ENCODE data around the gene SDK1.

SDK1 gene

GRCh38 chr7:3712841-3713240, 411.8 kb downstream of the SDK1 start:
- Histone ChIP-seq H3K9me3 (ENCODE audit: control insufficient read depth, low read length) (peaks cover 7% of the 10 kb centered on the region), H3K9ac (ENCODE audit: low read length) (no peak overlapping the region), H3K27me3 (replicated peaks; ENCODE audit: control insufficient read depth, insufficient read depth, low read length) (no peaks in the 10 kb centered on the region), H3K4me3 (ENCODE audit: low read length) (no peak overlapping the region), H3K36me3 (ENCODE audit: control insufficient read depth, insufficient read depth, low read length, severe bottlenecking) (no peaks in the 10 kb centered on the region), H3K4me1 (ENCODE audit: control insufficient read depth, insufficient read depth, low read length) (peaks cover 10% of the 10 kb centered on the region)
- no peak for DNase-seq (ENCODE audit: low read depth)

DNA sequence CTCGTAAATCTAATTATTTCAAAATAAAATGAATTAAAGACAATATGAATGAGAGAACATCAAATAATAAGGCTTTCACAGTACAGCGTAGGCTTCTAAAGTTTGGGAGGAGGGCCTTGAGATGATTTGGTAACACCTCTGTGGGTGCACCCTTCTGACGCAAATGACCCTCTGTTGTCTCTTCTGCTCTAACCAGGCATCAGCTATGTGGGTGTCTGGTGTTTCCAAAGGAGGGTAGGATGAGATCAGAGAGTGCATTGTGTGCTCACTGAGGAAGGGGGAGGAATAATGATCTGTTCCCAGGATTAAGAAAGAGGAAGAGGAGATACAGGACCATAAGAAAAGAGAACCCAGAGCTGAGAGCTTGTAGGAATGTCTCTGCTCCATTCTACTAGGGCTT, 420.4 kb downstream of the SDK1 start:
- no peak for DNase-seq (ENCODE audit: low read depth)
- H3K4me3 ChIP-seq (ENCODE audit: low read length) = no peak overlapping the region
- H3K9ac ChIP-seq (ENCODE audit: low read length) = no peak overlapping the region
- no peaks in the 10 kb centered on the region for H3K36me3 ChIP-seq (ENCODE audit: control insufficient read depth, insufficient read depth, low read length, severe bottlenecking)
- H3K4me1 ChIP-seq (ENCODE audit: control insufficient read depth, insufficient read depth, low read length) = peaks cover 9% of the 10 kb centered on the region
- H3K27me3 ChIP-seq (replicated peaks; ENCODE audit: control insufficient read depth, insufficient read depth, low read length) = no peaks in the 10 kb centered on the region
- no peaks in the 10 kb centered on the region for H3K9me3 ChIP-seq (ENCODE audit: control insufficient read depth, low read length)

GRCh38 chr7:3722396-3722922, 421.4 kb downstream of the SDK1 start:
- Histone ChIP-seq H3K4me3 (ENCODE audit: low read length) (no peak overlapping the region), H3K4me1 (ENCODE audit: control insufficient read depth, insufficient read depth, low read length) (peaks cover 9% of the 10 kb centered on the region), H3K36me3 (ENCODE audit: control insufficient read depth, insufficient read depth, low read length, severe bottlenecking) (no peaks in the 10 kb centered on the region), H3K27me3 (replicated peaks; ENCODE audit: control insufficient read depth, insufficient read depth, low read length) (no peaks in the 10 kb centered on the region), H3K9ac (ENCODE audit: low read length) (no peak overlapping the region), H3K9me3 (ENCODE audit: control insufficient read depth, low read length) (no peaks in the 10 kb centered on the region)
- DNase-seq (ENCODE audit: low read depth) = no peak

GRCh38 chr7:3725155-3726059, 424.4 kb downstream of the SDK1 start:
- peaks cover 9% of the 10 kb centered on the region for H3K4me1 ChIP-seq (ENCODE audit: control insufficient read depth, insufficient read depth, low read length)
- no peaks in the 10 kb centered on the region for H3K9me3 ChIP-seq (ENCODE audit: control insufficient read depth, low read length)
- no peaks in the 10 kb centered on the region for H3K27me3 ChIP-seq (replicated peaks; ENCODE audit: control insufficient read depth, insufficient read depth, low read length)
- no peaks in the 10 kb centered on the region for H3K36me3 ChIP-seq (ENCODE audit: control insufficient read depth, insufficient read depth, low read length, severe bottlenecking)
- H3K9ac ChIP-seq (ENCODE audit: low read length) = no peak overlapping the region
- no peak overlapping the region for H3K4me3 ChIP-seq (ENCODE audit: low read length)
- DNase-seq (ENCODE audit: low read depth) = no peak

DNA sequence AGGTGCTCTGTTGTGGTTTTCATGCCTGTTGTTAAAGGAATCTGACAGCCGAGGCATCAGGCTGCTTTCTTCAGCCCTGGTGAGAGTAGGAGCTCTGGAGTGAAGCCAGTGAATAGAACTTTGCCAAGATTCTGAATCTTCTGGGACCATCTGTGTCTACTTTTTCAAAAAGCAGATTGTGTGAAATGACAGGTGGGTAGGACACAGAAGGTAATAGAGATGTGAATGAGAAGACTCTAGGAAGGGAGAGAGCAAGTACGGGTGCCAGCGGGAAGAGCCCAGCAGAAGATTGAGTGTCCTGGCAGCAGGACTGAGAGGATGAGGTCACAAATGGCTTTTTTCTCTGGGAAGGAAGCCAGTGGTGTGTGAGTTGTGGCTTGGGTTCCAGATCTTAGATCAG, 429.2 kb downstream of the SDK1 start:
- Histone ChIP-seq H3K4me1 (ENCODE audit: control insufficient read depth, insufficient read depth, low read length) (peaks cover 4% of the 10 kb centered on the region), H3K9me3 (ENCODE audit: control insufficient read depth, low read length) (peaks cover 5% of the 10 kb centered on the region), H3K27me3 (replicated peaks; ENCODE audit: control insufficient read depth, insufficient read depth, low read length) (no peaks in the 10 kb centered on the region), H3K36me3 (ENCODE audit: control insufficient read depth, insufficient read depth, low read length, severe bottlenecking) (no peaks in the 10 kb centered on the region), H3K9ac (ENCODE audit: low read length) (no peak overlapping the region), H3K4me3 (ENCODE audit: low read length) (no peak overlapping the region)
- DNase-seq (ENCODE audit: low read depth) = peak; percentile 7

- Histone ChIP-seq H3K36me3 (ENCODE audit: control insufficient read depth, insufficient read depth, low read length, severe bottlenecking) (no peaks in the 10 kb centered on the region), H3K9ac (ENCODE audit: low read length) (no peak overlapping the region), H3K4me3 (ENCODE audit: low read length) (no peak overlapping the region), H3K9me3 (ENCODE audit: control insufficient read depth, low read length) (peaks cover 5% of the 10 kb centered on the region), H3K4me1 (ENCODE audit: control insufficient read depth, insufficient read depth, low read length) (no peaks in the 10 kb centered on the region), H3K27me3 (replicated peaks; ENCODE audit: control insufficient read depth, insufficient read depth, low read length) (no peaks in the 10 kb centered on the region)
- DNase-seq (ENCODE audit: low read depth) = no peak
Observed at GRCh38 chr7:3732395-3733005, 431.4 kb downstream of the SDK1 start.

- H3K27me3 ChIP-seq (replicated peaks; ENCODE audit: control insufficient read depth, insufficient read depth, low read length) = no peaks in the 10 kb centered on the region
- H3K9ac ChIP-seq (ENCODE audit: low read length) = no peak overlapping the region
- H3K4me3 ChIP-seq (ENCODE audit: low read length) = no peak overlapping the region
- no peaks in the 10 kb centered on the region for H3K4me1 ChIP-seq (ENCODE audit: control insufficient read depth, insufficient read depth, low read length)
- H3K9me3 ChIP-seq (ENCODE audit: control insufficient read depth, low read length) = peaks cover 16% of the 10 kb centered on the region
- H3K36me3 ChIP-seq (ENCODE audit: control insufficient read depth, insufficient read depth, low read length, severe bottlenecking) = no peaks in the 10 kb centered on the region
- DNase-seq (ENCODE audit: low read depth) = no peak
Observed at GRCh38 chr7:3733541-3734140, 432.6 kb downstream of the SDK1 start.

GRCh38 chr7:3738964-3739363, 437.9 kb downstream of the SDK1 start:
- Histone ChIP-seq H3K4me1 (ENCODE audit: control insufficient read depth, insufficient read depth, low read length) (no peaks in the 10 kb centered on the region), H3K36me3 (ENCODE audit: control insufficient read depth, insufficient read depth, low read length, severe bottlenecking) (no peaks in the 10 kb centered on the region), H3K4me3 (ENCODE audit: low read length) (no peak overlapping the region), H3K9ac (ENCODE audit: low read length) (no peak overlapping the region), H3K27me3 (replicated peaks; ENCODE audit: control insufficient read depth, insufficient read depth, low read length) (no peaks in the 10 kb centered on the region), H3K9me3 (ENCODE audit: control insufficient read depth, low read length) (peaks cover 32% of the 10 kb centered on the region)
- no peak for DNase-seq (ENCODE audit: low read depth)

DNA sequence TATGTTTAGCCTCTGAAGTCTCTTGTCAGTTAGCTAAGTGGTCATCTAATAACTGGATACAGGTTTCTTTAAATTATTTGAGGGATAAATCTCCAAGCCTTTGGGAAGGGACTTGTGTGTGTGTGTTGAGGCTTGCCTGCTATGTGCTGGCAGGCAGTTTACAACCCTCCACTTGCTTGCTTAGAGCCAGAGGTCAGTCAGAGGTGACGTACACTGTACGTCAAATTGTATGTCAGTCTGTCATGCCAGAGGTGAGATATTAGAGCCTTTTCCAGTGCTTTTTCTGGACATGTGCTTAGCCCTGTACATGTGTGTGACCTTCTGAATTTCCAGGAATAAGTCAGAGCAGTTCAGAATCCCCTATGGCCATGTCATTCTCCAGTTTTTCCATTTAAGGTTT, 438.9 kb downstream of the SDK1 start:
- no peaks in the 10 kb centered on the region for H3K36me3 ChIP-seq (ENCODE audit: control insufficient read depth, insufficient read depth, low read length, severe bottlenecking)
- H3K9ac ChIP-seq (ENCODE audit: low read length) = no peak overlapping the region
- no peaks in the 10 kb centered on the region for H3K27me3 ChIP-seq (replicated peaks; ENCODE audit: control insufficient read depth, insufficient read depth, low read length)
- no peak for DNase-seq (ENCODE audit: low read depth)
- H3K4me3 ChIP-seq (ENCODE audit: low read length) = no peak overlapping the region
- H3K9me3 ChIP-seq (ENCODE audit: control insufficient read depth, low read length) = peaks cover 32% of the 10 kb centered on the region
- H3K4me1 ChIP-seq (ENCODE audit: control insufficient read depth, insufficient read depth, low read length) = no peaks in the 10 kb centered on the region

- H3K27me3 ChIP-seq (replicated peaks; ENCODE audit: control insufficient read depth, insufficient read depth, low read length) = no peaks in the 10 kb centered on the region
- H3K9ac ChIP-seq (ENCODE audit: low read length) = no peak overlapping the region
- no peaks in the 10 kb centered on the region for H3K36me3 ChIP-seq (ENCODE audit: control insufficient read depth, insufficient read depth, low read length, severe bottlenecking)
- no peak overlapping the region for H3K4me3 ChIP-seq (ENCODE audit: low read length)
- H3K4me1 ChIP-seq (ENCODE audit: control insufficient read depth, insufficient read depth, low read length) = no peaks in the 10 kb centered on the region
- no peaks in the 10 kb centered on the region for H3K9me3 ChIP-seq (ENCODE audit: control insufficient read depth, low read length)
- no peak for DNase-seq (ENCODE audit: low read depth)
Observed at GRCh38 chr7:3747467-3747866, 446.4 kb downstream of the SDK1 start.

DNA sequence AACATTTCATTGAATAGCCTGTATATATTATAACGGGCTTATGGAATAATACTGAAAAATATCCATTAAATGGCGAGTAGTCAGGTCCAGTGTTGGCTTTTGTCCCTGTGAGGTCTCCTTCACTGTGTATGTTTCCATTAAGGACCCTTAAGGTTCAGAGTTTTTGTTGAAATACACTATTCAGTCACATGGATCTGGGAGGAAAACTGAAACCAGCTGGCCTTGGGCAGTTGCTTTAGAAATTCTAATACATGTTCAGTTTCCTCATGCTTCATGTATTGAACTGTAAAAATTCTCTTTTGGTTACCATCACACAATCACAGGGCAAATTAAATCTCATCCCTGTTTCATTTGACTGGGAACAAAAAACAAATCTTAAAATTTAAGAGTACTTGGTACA, 447.3 kb downstream of the SDK1 start:
- no peaks in the 10 kb centered on the region for H3K36me3 ChIP-seq (ENCODE audit: control insufficient read depth, insufficient read depth, low read length, severe bottlenecking)

More for the DNA sequence above, 447.3 kb downstream of the SDK1 start:
- no peak overlapping the region for H3K9ac ChIP-seq (ENCODE audit: low read length)
- no peaks in the 10 kb centered on the region for H3K27me3 ChIP-seq (replicated peaks; ENCODE audit: control insufficient read depth, insufficient read depth, low read length)
- DNase-seq (ENCODE audit: low read depth) = peak; percentile 1
- no peak overlapping the region for H3K4me3 ChIP-seq (ENCODE audit: low read length)
- H3K9me3 ChIP-seq (ENCODE audit: control insufficient read depth, low read length) = no peaks in the 10 kb centered on the region
- H3K4me1 ChIP-seq (ENCODE audit: control insufficient read depth, insufficient read depth, low read length) = no peaks in the 10 kb centered on the region

Data from adipocyte (in vitro differentiated cells).